IMR-90 (cell line): ENCODE measurements around the gene ZBED4. TPM values are rescaled to one million over a fixed set of nuclear protein-coding genes. Genes with fewer than 3 reads are reported as not detected.
A peak's percentile ranks its signal among the peaks of the same experiment; 100 is the strongest.

Experiments
- ATAC-seq: fragments of 200-7000 bp; cut with Tn5 transposase; 2 replicates; pipeline ENCODE4 v1.9.1; 2020; ENCODE audit warnings: low read depth, mild to moderate bottlenecking, moderate library complexity
- BruUV-seq: library from RNA; stranded (reverse); fragments of 400-500 nt; replicated peaks from 2 replicates; lab custom pipeline; 2021; lab: Mats Ljungman, UMichigan
- CTCF ChIA-PET: fragments of 300-600 bp; formaldehyde crosslinking; extraction: SDS; loops from one replicate; lab custom pipeline; 2021; ENCODE audit warnings: antibody characterized with exemption; lab: Yijun Ruan, JAX
- POLR2A ChIA-PET: fragments of 300-600 bp; sonication (Branson Sonifier 250); formaldehyde crosslinking; loops from one replicate; lab custom pipeline; 2022; ENCODE audit warnings: antibody characterized with exemption; ENCODE audit not compliant: unreplicated experiment; lab: Charles Lee
- DNase-seq: peaks from one replicate; pipeline ENCODE4 v3.0.0; 2013
- H2AFZ ChIP-seq: replicated peaks from 2 replicates; pipeline ENCODE3; 2013; ENCODE audit warnings: low read length, mild to moderate bottlenecking; ENCODE audit not compliant: poor library complexity
- H2AK5ac ChIP-seq: 2 replicates; pipeline ENCODE4 v1.6.1; 2013; ENCODE audit warnings: low read depth, low read length, inconsistent platforms
- H2AK9ac ChIP-seq: replicated peaks from 2 replicates; pipeline ENCODE3; 2013; ENCODE audit warnings: mild to moderate bottlenecking, low read depth, low read length, moderate library complexity; ENCODE audit not compliant: poor library complexity
- H2BK120ac ChIP-seq: 2 replicates; pipeline ENCODE4 v1.6.1; 2013; ENCODE audit warnings: low read depth, low read length, inconsistent platforms
- H2BK15ac ChIP-seq: 3 replicates; pipeline ENCODE4 v1.6.1; 2013; ENCODE audit warnings: low read depth, low read length, inconsistent platforms
- H2BK20ac ChIP-seq: 2 replicates; pipeline ENCODE4 v1.6.1; 2013; ENCODE audit warnings: low read depth, mild to moderate bottlenecking, inconsistent platforms, low read length, moderate library complexity
- H2BK5ac ChIP-seq: 2 replicates; pipeline ENCODE4 v1.6.1; 2013; ENCODE audit warnings: mild to moderate bottlenecking, low read depth, low read length, inconsistent platforms; ENCODE audit not compliant: poor library complexity, severe bottlenecking
- H3K14ac ChIP-seq: replicated peaks from 2 replicates; pipeline ENCODE4 v1.6.1; 2013; ENCODE audit warnings: low read depth, low read length, inconsistent platforms
- H3K18ac ChIP-seq: 2 replicates; pipeline ENCODE4 v1.6.1; 2013; ENCODE audit warnings: low read depth, low read length, control low read depth
- H3K23ac ChIP-seq: 2 replicates; pipeline ENCODE4 v1.6.1; 2013; ENCODE audit warnings: low read depth, low read length, inconsistent platforms
- H3K27ac ChIP-seq: 2 replicates; pipeline ENCODE4 v1.5.1; 2013; ENCODE audit warnings: mild to moderate bottlenecking, control low read depth, low read length; ENCODE audit not compliant: insufficient read depth
- H3K27me3 ChIP-seq: 2 replicates; pipeline ENCODE4 v1.6.1; 2013; ENCODE audit warnings: low read length; ENCODE audit not compliant: control insufficient read depth, insufficient read depth
- H3K36me3 ChIP-seq: 2 replicates; pipeline ENCODE4 v1.6.1; 2013; ENCODE audit warnings: low read length, mixed read lengths; ENCODE audit not compliant: control insufficient read depth, insufficient read depth
- H3K4ac ChIP-seq: 2 replicates; pipeline ENCODE4 v1.6.1; 2013; ENCODE audit warnings: low read depth, low read length, inconsistent platforms
- H3K4me1 ChIP-seq: 2 replicates; pipeline ENCODE4 v1.6.1; 2013; ENCODE audit warnings: low read length, mixed read lengths; ENCODE audit not compliant: control insufficient read depth, insufficient read depth
- H3K4me2 ChIP-seq: 2 replicates; pipeline ENCODE4 v1.6.1; 2013; ENCODE audit warnings: low read depth, mild to moderate bottlenecking, control low read depth, low read length, moderate library complexity
- H3K4me3 ChIP-seq: 2 replicates; pipeline ENCODE4 v1.5.1; 2013; ENCODE audit warnings: low read depth, mild to moderate bottlenecking, control low read depth, low read length, moderate library complexity; ENCODE audit not compliant: insufficient read depth
- H3K56ac ChIP-seq: 2 replicates; pipeline ENCODE4 v1.6.1; 2013; ENCODE audit warnings: low read length, inconsistent platforms; ENCODE audit not compliant: insufficient read depth; ENCODE audit errors: extremely low read depth
- H3K79me1 ChIP-seq, 2 experiments: 2 replicates each; pipeline ENCODE4 v1.6.1; 2013; ENCODE audit warnings: low read length in 2 of 2, inconsistent platforms in 1 of 2, low read depth in 1 of 2
- H3K9ac ChIP-seq: 2 replicates; pipeline ENCODE4 v1.6.1; 2013; ENCODE audit warnings: low read depth, low read length, control low read depth
- H3K9me1 ChIP-seq: 2 replicates; pipeline ENCODE4 v1.6.1; 2013; ENCODE audit warnings: low read length, inconsistent platforms; ENCODE audit not compliant: insufficient read depth
- H3K9me3 ChIP-seq: 2 replicates; pipeline ENCODE4 v1.6.1; 2013; ENCODE audit warnings: low read length; ENCODE audit not compliant: control insufficient read depth, insufficient read depth
- H4K20me1 ChIP-seq: 2 replicates; pipeline ENCODE4 v1.6.1; 2013; ENCODE audit warnings: low read length, inconsistent platforms; ENCODE audit not compliant: insufficient read depth
- H4K5ac ChIP-seq: 2 replicates; pipeline ENCODE4 v1.6.1; 2013; ENCODE audit warnings: mild to moderate bottlenecking, low read depth, low read length, control low read depth
- H4K8ac ChIP-seq, 2 experiments: 2 replicates each; pipeline ENCODE4 v1.6.1; 2013; ENCODE audit warnings: low read depth in 2 of 2, low read length in 2 of 2, control low read depth in 1 of 2, inconsistent platforms in 1 of 2
- H4K91ac ChIP-seq: 2 replicates; pipeline ENCODE4 v1.6.1; 2013; ENCODE audit warnings: low read depth, low read length, inconsistent platforms; ENCODE audit not compliant: insufficient read depth
- BHLHE40 ChIP-seq: fragments of 150-350 bp; IDR thresholded peaks from 2 replicates; pipeline ENCODE4 v1.6.1; 2016; ENCODE audit warnings: mild to moderate bottlenecking, low read depth, low read length
- POLR2A ChIP-seq: IDR thresholded peaks from 2 replicates; pipeline ENCODE4 v1.6.1; 2012; ENCODE audit warnings: mild to moderate bottlenecking, low read depth, low read length
- RAD21 ChIP-seq: IDR thresholded peaks from 2 replicates; pipeline ENCODE4 v1.6.1; 2012; ENCODE audit warnings: low read length, improper control_type of control experiment
- WGBS, 2 experiments: methylation state at CpG; one replicate each; pipeline versions ENCODE4 v1.1.5 to v1.1.7; 2013; ENCODE audit warnings: missing lambda C conversion rate in 2 of 2; ENCODE audit not compliant: insufficient read length in 1 of 2; ENCODE audit errors: extremely low coverage in 2 of 2; 5-methylcytosine and 5-hydroxymethylcytosine counted together
- dilution Hi-C: fragments of 300-500 bp; cut with HindIII; formaldehyde crosslinking; loops from one replicate; pipeline ENCODE4 v1.14.3; 2018; ENCODE audit warnings: low sequenced_read_pairs; ENCODE audit not compliant: unreplicated experiment
- in situ Hi-C: fragments of 300-500 bp; cut with MboI; formaldehyde crosslinking; loops from 3 replicates; pipeline ENCODE4 v1.14.3; 2019; ENCODE audit warnings: low sequenced_read_pairs, inconsistent platforms, mixed read lengths
- intact Hi-C: fragments of 100-400 bp; cut with micrococcal nuclease; formaldehyde crosslinking; loops from 2 replicates; pipeline ENCODE4 v1.10.0; 2022
- polyA plus RNA-seq, 3 experiments: library from polyadenylated mRNA; depleted of rRNA; stranded (reverse); fragments of >200 nt; gene quantifications; 2 replicates each; pipeline ENCODE4 v1.2.3, GENCODE V29; 2012; ENCODE audit warnings: low replicate concordance in 1 of 3
- total RNA-seq: library from RNA; depleted of rRNA; stranded (reverse); fragments of >200 nt; gene quantifications from 2 replicates; pipeline ENCODE4 v1.2.3, GENCODE V29; 2012

ZBED4 gene
- total and polyA plus RNA-seq, 2 of the 4 experiments (the other 2 are of a cell fraction), result 9.3 to 10.5 TPM

DNA sequence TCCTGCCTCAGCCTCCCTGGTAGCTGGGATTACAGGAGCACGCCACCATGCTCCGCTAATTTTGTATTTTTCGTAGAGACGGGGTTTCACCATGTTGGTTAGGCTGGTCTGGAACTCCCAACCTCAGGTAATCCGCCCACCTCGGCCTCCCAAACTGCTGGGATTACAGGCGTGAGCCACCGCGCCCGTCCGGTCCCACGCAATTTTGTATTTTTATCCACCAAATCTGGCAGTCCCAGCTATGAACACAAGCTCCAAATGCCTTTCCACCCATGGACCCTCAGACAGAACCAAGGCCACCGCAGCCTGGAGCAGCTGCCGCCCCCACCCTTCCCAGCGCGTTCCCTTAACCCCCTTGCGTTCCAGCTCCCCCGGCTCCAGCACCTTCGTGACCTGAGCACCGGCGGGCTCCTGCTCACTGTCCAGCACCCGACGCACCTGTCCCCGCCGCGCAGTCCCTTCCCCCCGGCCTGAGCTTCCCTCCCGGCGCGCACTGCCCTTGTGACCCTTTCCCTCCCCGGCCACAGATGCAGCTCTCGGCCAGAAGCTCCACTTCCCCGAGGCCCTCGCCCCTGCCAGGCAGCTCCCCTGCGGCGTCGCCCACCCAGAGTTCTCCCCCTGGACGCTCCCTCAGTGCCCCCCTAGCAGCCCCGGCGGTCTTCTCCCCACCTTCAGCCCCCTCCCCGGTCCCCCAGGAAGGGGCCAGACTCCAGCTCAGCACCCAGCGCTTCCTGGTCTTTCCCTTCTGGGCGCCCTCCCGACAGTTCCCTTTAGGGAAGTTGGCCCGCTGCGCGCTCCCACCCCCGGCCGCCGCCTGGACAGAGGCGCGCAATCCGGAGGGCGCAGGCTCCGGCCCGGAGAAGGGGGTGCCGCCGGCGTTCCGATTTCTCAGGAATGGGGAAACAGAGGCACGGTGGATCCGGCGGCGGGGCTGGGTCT lies 5.6 kb upstream of the ZBED4 start:
- no peak overlapping the region for H2BK120ac ChIP-seq
- intact Hi-C loops, result no loop called here
- dilution Hi-C loops, result no loop called here
- ChIA-PET POLR2A (no interaction called here), CTCF (no interaction called here)
- in situ Hi-C loops, result no loop called here
- peak overlapping the region; percentile 18 for H3K4me3 ChIP-seq
- H4K20me1 ChIP-seq, result no peaks in the 10 kb centered on the region
- H2BK5ac ChIP-seq, result no peak overlapping the region
- H3K56ac ChIP-seq, result no peak overlapping the region
- H3K18ac ChIP-seq, result no peak overlapping the region
- no peaks in the 10 kb centered on the region for H3K9me1 ChIP-seq
- H3K27ac ChIP-seq, result no peak overlapping the region
- H3K9me3 ChIP-seq, result no peaks in the 10 kb centered on the region
- peaks cover 65% of the 10 kb centered on the region for H3K27me3 ChIP-seq
- H3K4ac ChIP-seq, result no peak overlapping the region
- 20% methylated on average over 23 of the region's 64 CpGs; no CpG with 5 or more reads in 1 of the 2 experiments for WGBS, 2 experiments
- no peak overlapping the region; the same call in 1 of the 2 replicates for H3K4me2 ChIP-seq
- peak overlapping the region; percentile 43 for H2AFZ ChIP-seq
- no peak for TF ChIP-seq RAD21
- no peak for TF ChIP-seq POLR2A
- TF ChIP-seq BHLHE40, result no peak
- H4K91ac ChIP-seq, result no peak overlapping the region
- H2AK9ac ChIP-seq, result no peak overlapping the region
- DNase-seq (no peak), ATAC-seq (no peak)
- no peak overlapping the region for H4K8ac ChIP-seq
- no peak overlapping the region for H3K14ac ChIP-seq
- H3K4me1 ChIP-seq, result no peaks in the 10 kb centered on the region
- BruUV-seq, result no TSS peak
- H3K23ac ChIP-seq, result no peak overlapping the region
- H2BK15ac ChIP-seq, result no peak overlapping the region
- H3K79me1 ChIP-seq, result no peaks in the 10 kb centered on the region
- no peak overlapping the region for H4K5ac ChIP-seq
- H3K9ac ChIP-seq, result no peak overlapping the region
- no peaks in the 10 kb centered on the region for H3K36me3 ChIP-seq
- no peak overlapping the region for H2AK5ac ChIP-seq
- H2BK20ac ChIP-seq, result no peak overlapping the region
